Uterus (tissue), 2 donors: ENCODE measurements around the gene CMBL.

Experiments used
- POLR2A ChIP-seq, 2 donors: fragments of 450-650 bp; IDR thresholded peaks; one replicate each; pipeline ENCODE4 v1.6.1; 2016; ENCODE audit warnings: antibody characterized with exemption in 2 of 2, mild to moderate bottlenecking in 1 of 2, moderate library complexity in 1 of 2
- TF ChIP-seq, protein P1 (sequence below), 4 experiments: fragments of 200-600 bp in 2 of 4; fragments of 450-650 bp in 2 of 4; sonication (generic) in 2 of 4; IDR thresholded peaks; one replicate each; pipeline ENCODE4 v1.5.1; 2016 to 2019; ENCODE audit warnings: antibody characterized with exemption in 4 of 4, mild to moderate bottlenecking in 2 of 4, moderate library complexity in 1 of 4

DNA sequence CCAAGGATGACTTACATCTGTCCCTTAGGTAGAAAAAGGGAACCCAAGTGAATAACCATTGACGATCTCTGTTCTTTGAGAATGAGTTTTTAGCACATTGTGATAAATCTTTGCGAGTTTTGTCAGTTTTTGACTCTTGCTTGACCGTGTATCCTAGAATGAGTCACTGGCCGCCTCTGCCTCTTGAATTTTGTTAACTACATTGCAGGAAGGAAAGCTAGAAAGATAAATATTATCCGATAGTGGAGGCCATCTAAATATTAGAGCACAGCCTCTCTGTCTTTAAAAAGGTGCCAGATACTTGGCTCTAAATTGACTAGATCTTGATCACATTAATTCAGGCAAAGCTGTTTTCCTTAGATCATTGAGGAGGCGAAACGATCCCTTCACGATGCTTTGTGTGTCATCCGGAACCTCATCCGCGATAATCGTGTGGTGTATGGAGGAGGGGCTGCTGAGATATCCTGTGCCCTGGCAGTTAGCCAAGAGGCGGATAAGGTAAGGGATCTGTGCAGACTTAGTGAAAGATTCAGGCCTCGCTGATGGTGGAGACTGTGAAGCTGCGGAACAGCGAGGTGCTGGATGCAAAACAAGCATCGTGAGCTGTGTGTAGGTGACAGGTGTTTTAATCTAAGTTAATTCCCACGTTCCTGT lies 45.5 kb downstream of the CMBL start:
- TF ChIP-seq, protein P1, sequence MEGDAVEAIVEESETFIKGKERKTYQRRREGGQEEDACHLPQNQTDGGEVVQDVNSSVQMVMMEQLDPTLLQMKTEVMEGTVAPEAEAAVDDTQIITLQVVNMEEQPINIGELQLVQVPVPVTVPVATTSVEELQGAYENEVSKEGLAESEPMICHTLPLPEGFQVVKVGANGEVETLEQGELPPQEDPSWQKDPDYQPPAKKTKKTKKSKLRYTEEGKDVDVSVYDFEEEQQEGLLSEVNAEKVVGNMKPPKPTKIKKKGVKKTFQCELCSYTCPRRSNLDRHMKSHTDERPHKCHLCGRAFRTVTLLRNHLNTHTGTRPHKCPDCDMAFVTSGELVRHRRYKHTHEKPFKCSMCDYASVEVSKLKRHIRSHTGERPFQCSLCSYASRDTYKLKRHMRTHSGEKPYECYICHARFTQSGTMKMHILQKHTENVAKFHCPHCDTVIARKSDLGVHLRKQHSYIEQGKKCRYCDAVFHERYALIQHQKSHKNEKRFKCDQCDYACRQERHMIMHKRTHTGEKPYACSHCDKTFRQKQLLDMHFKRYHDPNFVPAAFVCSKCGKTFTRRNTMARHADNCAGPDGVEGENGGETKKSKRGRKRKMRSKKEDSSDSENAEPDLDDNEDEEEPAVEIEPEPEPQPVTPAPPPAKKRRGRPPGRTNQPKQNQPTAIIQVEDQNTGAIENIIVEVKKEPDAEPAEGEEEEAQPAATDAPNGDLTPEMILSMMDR (IDR thresholded peaks at IDR 0.05), result no peak
- TF ChIP-seq POLR2A (IDR thresholded peaks at IDR 0.05), result no peak
